BJ (cell line): ENCODE results near the gene DOCK3. TPM values are rescaled to one million over a fixed set of nuclear protein-coding genes. Genes with fewer than 3 reads are reported as not detected.
"Not testable (repeated sequence)": the region's sequence is repeated elsewhere in the genome, so short reads cannot be mapped to it uniquely, and the experiment has no call there.

ENCODE experiments used
- CTCF ChIA-PET: fragments of 350-600 bp; formaldehyde crosslinking; extraction: SDS; loops from one replicate; lab custom pipeline; 2021; ENCODE audit warnings: antibody characterized with exemption, inconsistent platforms; lab: Yijun Ruan, JAX
- POLR2A ChIA-PET: fragments of 300-600 bp; sonication (Branson Sonifier 250); formaldehyde crosslinking; extraction: SDS; loops from one replicate; lab custom pipeline; 2021; ENCODE audit warnings: antibody characterized with exemption; lab: Charles Lee
- DNase-seq: peaks from one replicate; pipeline ENCODE4 v3.0.0-alpha.2; 2011; ENCODE audit warnings: low read depth
- H3K27me3 ChIP-seq: 2 replicates; pipeline ENCODE4 v1.6.0; 2011; ENCODE audit warnings: low read length; ENCODE audit not compliant: control insufficient read depth, insufficient read depth
- H3K36me3 ChIP-seq: 2 replicates; pipeline ENCODE4 v1.5.1; 2011; ENCODE audit warnings: low read length; ENCODE audit not compliant: control insufficient read depth, insufficient read depth
- H3K4me3 ChIP-seq: 2 replicates; pipeline ENCODE4 v1.5.1; 2011; ENCODE audit warnings: low read depth, mild to moderate bottlenecking, control low read depth, low read length
- polyA plus RNA-seq: library from polyadenylated mRNA; depleted of rRNA; stranded (reverse); fragments of >200 nt; gene quantifications from 2 replicates; pipeline ENCODE4 v1.2.3, GENCODE V29; 2011
- TF ChIP-seq, protein P1 (sequence below): IDR thresholded peaks from 2 replicates; pipeline ENCODE4 v1.5.1; 2011; ENCODE audit warnings: low read depth, mild to moderate bottlenecking, control low read depth, inconsistent platforms, low read length, moderate library complexity; ENCODE audit not compliant: insufficient read depth

Gene DOCK3
- polyA plus RNA-seq, 1 experiment, result 0.09 TPM

GRCh38 chr3:50819882-50820281 lies 145.2 kb downstream of the DOCK3 start:
- Histone ChIP-seq H3K27me3 (no peaks in the 10 kb centered on the region), H3K36me3 (no peaks in the 10 kb centered on the region), H3K4me3 (no peak overlapping the region)
- TF ChIP-seq, protein P1, sequence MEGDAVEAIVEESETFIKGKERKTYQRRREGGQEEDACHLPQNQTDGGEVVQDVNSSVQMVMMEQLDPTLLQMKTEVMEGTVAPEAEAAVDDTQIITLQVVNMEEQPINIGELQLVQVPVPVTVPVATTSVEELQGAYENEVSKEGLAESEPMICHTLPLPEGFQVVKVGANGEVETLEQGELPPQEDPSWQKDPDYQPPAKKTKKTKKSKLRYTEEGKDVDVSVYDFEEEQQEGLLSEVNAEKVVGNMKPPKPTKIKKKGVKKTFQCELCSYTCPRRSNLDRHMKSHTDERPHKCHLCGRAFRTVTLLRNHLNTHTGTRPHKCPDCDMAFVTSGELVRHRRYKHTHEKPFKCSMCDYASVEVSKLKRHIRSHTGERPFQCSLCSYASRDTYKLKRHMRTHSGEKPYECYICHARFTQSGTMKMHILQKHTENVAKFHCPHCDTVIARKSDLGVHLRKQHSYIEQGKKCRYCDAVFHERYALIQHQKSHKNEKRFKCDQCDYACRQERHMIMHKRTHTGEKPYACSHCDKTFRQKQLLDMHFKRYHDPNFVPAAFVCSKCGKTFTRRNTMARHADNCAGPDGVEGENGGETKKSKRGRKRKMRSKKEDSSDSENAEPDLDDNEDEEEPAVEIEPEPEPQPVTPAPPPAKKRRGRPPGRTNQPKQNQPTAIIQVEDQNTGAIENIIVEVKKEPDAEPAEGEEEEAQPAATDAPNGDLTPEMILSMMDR, result no peak
- POLR2A ChIA-PET, result no interaction called here
- DNase-seq, result no peak
- CTCF ChIA-PET, result no interaction called here

GRCh38 chr3:50825841-50826240 lies 151.1 kb downstream of the DOCK3 start:
- TF ChIP-seq, protein P1, result no peak
- CTCF ChIA-PET, result no interaction called here
- POLR2A ChIA-PET, result no interaction called here
- Histone ChIP-seq H3K36me3 (no peaks in the 10 kb centered on the region), H3K4me3 (no peak overlapping the region), H3K27me3 (no peaks in the 10 kb centered on the region)
- no peak for DNase-seq

DNA sequence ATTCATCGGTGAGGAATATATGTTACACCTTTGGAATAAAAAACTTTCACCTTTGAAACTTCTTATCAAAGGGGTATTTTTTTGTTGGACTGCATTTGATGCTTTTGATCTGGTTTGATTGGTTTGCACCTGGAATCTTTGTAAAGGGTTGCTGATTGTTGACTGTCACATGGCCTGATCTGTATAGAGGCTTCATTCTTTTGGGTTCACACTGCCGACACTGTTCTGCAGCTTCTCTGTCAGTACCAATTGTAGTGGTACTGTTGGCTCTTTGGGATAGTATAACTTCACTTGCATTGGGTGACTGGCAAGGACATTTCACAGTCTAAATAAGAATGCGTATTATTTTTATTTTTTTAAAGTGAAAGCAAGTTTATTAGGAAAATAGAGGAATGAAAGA lies 155.7 kb downstream of the DOCK3 start:
- DNase-seq, result no peak
- POLR2A ChIA-PET, result no interaction called here
- no peak overlapping the region for H3K4me3 ChIP-seq
- H3K36me3 ChIP-seq, result no peaks in the 10 kb centered on the region
- CTCF ChIA-PET, result no interaction called here
- no peaks in the 10 kb centered on the region for H3K27me3 ChIP-seq
- TF ChIP-seq, protein P1, result no peak

GRCh38 chr3:50831009-50831408 lies 156.3 kb downstream of the DOCK3 start:
- H3K27me3 ChIP-seq, H3K36me3 ChIP-seq, H3K4me3 ChIP-seq, CTCF ChIA-PET, DNase-seq, POLR2A ChIA-PET: not testable (repeated sequence)

GRCh38 chr3:50840983-50841489 lies 166.3 kb downstream of the DOCK3 start:
- TF ChIP-seq, protein P1, result no peak
- Histone ChIP-seq H3K4me3 (no peak overlapping the region), H3K36me3 (no peaks in the 10 kb centered on the region), H3K27me3 (no peaks in the 10 kb centered on the region)
- no peak for DNase-seq
- ChIA-PET POLR2A (no interaction called here), CTCF (no interaction called here)

- POLR2A ChIA-PET, result no interaction called here
- TF ChIP-seq, protein P1, result no peak
- Histone ChIP-seq H3K4me3 (no peak overlapping the region), H3K27me3 (no peaks in the 10 kb centered on the region), H3K36me3 (no peaks in the 10 kb centered on the region)
- no peak for DNase-seq
- CTCF ChIA-PET, result interaction anchor here (0.7 kb wide), 1 partner anchor 47 kb away, joined by 4 read pairs; no protein-coding TSS in a partner anchor
Observed at GRCh38 chr3:50848308-50848707, 173.6 kb downstream of the DOCK3 start.
